ENCODE results near the gene KDM4E.

DNA sequence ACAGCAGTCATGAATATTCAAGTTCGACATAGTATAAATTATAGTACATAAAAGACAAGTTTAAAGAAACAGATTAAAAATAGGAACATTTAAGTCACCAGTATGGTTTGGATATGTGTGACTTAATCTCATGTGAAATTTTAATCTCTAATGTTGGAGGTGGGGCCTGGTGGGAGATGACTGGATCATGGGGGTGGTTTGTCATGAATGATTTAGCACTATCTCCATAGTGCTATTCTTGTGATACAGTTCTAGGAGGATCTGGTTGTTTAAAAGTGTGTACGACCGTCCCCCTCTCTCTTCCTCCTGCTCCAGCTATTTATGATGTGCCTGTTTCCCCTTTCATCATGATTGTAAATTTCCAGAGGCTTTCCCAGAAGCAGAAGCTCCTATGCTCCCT, 3.3 kb downstream of the KDM4E start:
- TF ChIP-seq FOXP2 (optimal IDR thresholded peaks at IDR 0.05; ENCODE audit: borderline replicate concordance, extremely low read depth, extremely low read length, insufficient read depth): no peak
- TF ChIP-seq POLR2AphosphoS5 (IDR thresholded peaks at IDR 0.05; ENCODE audit: low read depth, low read length): no peak
- TF ChIP-seq TAF1 (IDR thresholded peaks at IDR 0.05; ENCODE audit: borderline replicate concordance, insufficient read depth, low read length): no peak
- TF ChIP-seq, protein P1, sequence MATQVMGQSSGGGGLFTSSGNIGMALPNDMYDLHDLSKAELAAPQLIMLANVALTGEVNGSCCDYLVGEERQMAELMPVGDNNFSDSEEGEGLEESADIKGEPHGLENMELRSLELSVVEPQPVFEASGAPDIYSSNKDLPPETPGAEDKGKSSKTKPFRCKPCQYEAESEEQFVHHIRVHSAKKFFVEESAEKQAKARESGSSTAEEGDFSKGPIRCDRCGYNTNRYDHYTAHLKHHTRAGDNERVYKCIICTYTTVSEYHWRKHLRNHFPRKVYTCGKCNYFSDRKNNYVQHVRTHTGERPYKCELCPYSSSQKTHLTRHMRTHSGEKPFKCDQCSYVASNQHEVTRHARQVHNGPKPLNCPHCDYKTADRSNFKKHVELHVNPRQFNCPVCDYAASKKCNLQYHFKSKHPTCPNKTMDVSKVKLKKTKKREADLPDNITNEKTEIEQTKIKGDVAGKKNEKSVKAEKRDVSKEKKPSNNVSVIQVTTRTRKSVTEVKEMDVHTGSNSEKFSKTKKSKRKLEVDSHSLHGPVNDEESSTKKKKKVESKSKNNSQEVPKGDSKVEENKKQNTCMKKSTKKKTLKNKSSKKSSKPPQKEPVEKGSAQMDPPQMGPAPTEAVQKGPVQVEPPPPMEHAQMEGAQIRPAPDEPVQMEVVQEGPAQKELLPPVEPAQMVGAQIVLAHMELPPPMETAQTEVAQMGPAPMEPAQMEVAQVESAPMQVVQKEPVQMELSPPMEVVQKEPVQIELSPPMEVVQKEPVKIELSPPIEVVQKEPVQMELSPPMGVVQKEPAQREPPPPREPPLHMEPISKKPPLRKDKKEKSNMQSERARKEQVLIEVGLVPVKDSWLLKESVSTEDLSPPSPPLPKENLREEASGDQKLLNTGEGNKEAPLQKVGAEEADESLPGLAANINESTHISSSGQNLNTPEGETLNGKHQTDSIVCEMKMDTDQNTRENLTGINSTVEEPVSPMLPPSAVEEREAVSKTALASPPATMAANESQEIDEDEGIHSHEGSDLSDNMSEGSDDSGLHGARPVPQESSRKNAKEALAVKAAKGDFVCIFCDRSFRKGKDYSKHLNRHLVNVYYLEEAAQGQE (IDR thresholded peaks at IDR 0.05; ENCODE audit: insufficient read depth in 1 of 2, low read depth in 2 of 2, low read length in 2 of 2): no peak
- no peak for TF ChIP-seq SIN3A (IDR thresholded peaks at IDR 0.05; ENCODE audit: borderline replicate concordance, insufficient read depth, low read length)
